ENCODE data around the gene RERE. TPM values are rescaled to one million over a fixed set of nuclear protein-coding genes. Genes with fewer than 3 reads are reported as not detected.

RERE gene
- total RNA-seq, 1 experiment from 2014 or later = 217 TPM

GRCh38 chr1:8782955-8783354, 34.5 kb downstream of the RERE start:
- DNase-seq (ENCODE audit: low read depth, low spot score) = no peak
- H3K36me3 ChIP-seq (ENCODE audit: control insufficient read depth, insufficient read depth, low read length) = no peaks in the 10 kb centered on the region
- no peaks in the 10 kb centered on the region for H3K9me3 ChIP-seq (ENCODE audit: control insufficient read depth, insufficient read depth, low read depth, low read length)
- CTCF ChIA-PET = no interaction called here
- no peaks in the 10 kb centered on the region for H3K27me3 ChIP-seq (ENCODE audit: control insufficient read depth, insufficient read depth, low read length)
- H3K4me1 ChIP-seq (ENCODE audit: control insufficient read depth, insufficient read depth, low read length) = no peaks in the 10 kb centered on the region
- H3K4me3 ChIP-seq (ENCODE audit: low read depth in 2 of 2, low read length in 2 of 2) = no peak overlapping the region
- BruUV-seq (replicated peaks) = no TSS peak
- in situ Hi-C loops (cut with HindIII; ENCODE audit: low pct_unique_long_range_greater_than_20kb, low sequenced_read_pairs) (no loop called here), intact Hi-C loops (cut with micrococcal nuclease; ENCODE audit: unreplicated experiment) (no loop called here)
- POLR2A ChIA-PET = no interaction called here
- H3K27ac ChIP-seq (ENCODE audit: low read length) = no peak overlapping the region
- no peak for TF ChIP-seq REST (IDR thresholded peaks at IDR 0.05; ENCODE audit: insufficient read depth in 1 of 2, low read depth in 2 of 2, low read length in 1 of 2)
- TF ChIP-seq SIN3A (IDR thresholded peaks at IDR 0.05; ENCODE audit: borderline replicate concordance, insufficient read depth, low read depth, low read length) = no peak
- TF ChIP-seq CTCF (IDR thresholded peaks at IDR 0.05) = no peak
- no peak for TF ChIP-seq TCF7L2 (IDR thresholded peaks at IDR 0.05; ENCODE audit: low read depth, low read length)
- TF ChIP-seq POLR2AphosphoS5 (IDR thresholded peaks at IDR 0.05; ENCODE audit: low read depth, low read length) = no peak
- ATAC-seq = no peak

GRCh38 chr1:8782001-8782620, 35.3 kb downstream of the RERE start:
- TF ChIP-seq CTCF (IDR thresholded peaks at IDR 0.05) = no peak
- TF ChIP-seq SIN3A (IDR thresholded peaks at IDR 0.05; ENCODE audit: borderline replicate concordance, insufficient read depth, low read depth, low read length) = no peak
- TF ChIP-seq REST (IDR thresholded peaks at IDR 0.05; ENCODE audit: insufficient read depth in 1 of 2, low read depth in 2 of 2, low read length in 1 of 2) = no peak
- TF ChIP-seq POLR2AphosphoS5 (IDR thresholded peaks at IDR 0.05; ENCODE audit: low read depth, low read length) = no peak
- no peak for TF ChIP-seq TCF7L2 (IDR thresholded peaks at IDR 0.05; ENCODE audit: low read depth, low read length)
- no peaks in the 10 kb centered on the region for H3K36me3 ChIP-seq (ENCODE audit: control insufficient read depth, insufficient read depth, low read length)
- no peak overlapping the region for H3K27ac ChIP-seq (ENCODE audit: low read length)
- POLR2A ChIA-PET = interaction anchor here (0.7 kb wide), 1 partner anchor 483 kb away, joined by 3 read pairs; no protein-coding TSS in a partner anchor
- no peaks in the 10 kb centered on the region for H3K27me3 ChIP-seq (ENCODE audit: control insufficient read depth, insufficient read depth, low read length)
- DNase-seq (ENCODE audit: low read depth, low spot score) = no peak
- no TSS peak for BruUV-seq (replicated peaks)
- CTCF ChIA-PET = no interaction called here
- H3K4me3 ChIP-seq (ENCODE audit: low read depth in 2 of 2, low read length in 2 of 2) = no peak overlapping the region
- H3K4me1 ChIP-seq (ENCODE audit: control insufficient read depth, insufficient read depth, low read length) = no peaks in the 10 kb centered on the region
- ATAC-seq = no peak
- in situ Hi-C loops (cut with HindIII; ENCODE audit: low pct_unique_long_range_greater_than_20kb, low sequenced_read_pairs) = no loop called here
- intact Hi-C loops (cut with micrococcal nuclease; ENCODE audit: unreplicated experiment) = no loop called here
- no peaks in the 10 kb centered on the region for H3K9me3 ChIP-seq (ENCODE audit: control insufficient read depth, insufficient read depth, low read depth, low read length)

All from Panc1 (cell line).